K562 (cell line): ENCODE measurements around the gene FBXW7. TPM values are rescaled to one million over a fixed set of nuclear protein-coding genes. Genes with fewer than 3 reads are reported as not detected.

Experiments
- POLR2AphosphoS5 ChIP-seq: IDR thresholded peaks from 2 replicates; pipeline ENCODE4 v1.6.1; 2011; ENCODE audit warnings: mild to moderate bottlenecking, low read depth, low read length, moderate library complexity; ENCODE audit not compliant: control insufficient read depth, insufficient read depth
- SNAPC5 ChIP-seq: fragments of 250-450 bp; sonication (Bioruptor Pico); IDR thresholded peaks from 2 replicates; pipeline ENCODE4 v1.8.0; 2021; ENCODE audit warnings: moderate library complexity, mild to moderate bottlenecking, inconsistent platforms
- THRB ChIP-seq: fragments of 450-650 bp; formaldehyde crosslinking; conservative IDR thresholded peaks from 2 replicates; pipeline ENCODE4 v1.4.0; 2022; ENCODE audit warnings: mild to moderate bottlenecking, missing genetic modification characterization
- ZBTB9 ChIP-seq: fragments of 450-650 bp; formaldehyde crosslinking; IDR thresholded peaks from 2 replicates; pipeline ENCODE4 v1.4.0; 2020; ENCODE audit warnings: mild to moderate bottlenecking, moderate library complexity
- ZNF217 ChIP-seq: sonication (generic); formaldehyde crosslinking; IDR thresholded peaks from 2 replicates; pipeline ENCODE4 v1.8.0; 2022; ENCODE audit warnings: mild to moderate bottlenecking, missing genetic modification reagents
- ZNF318 ChIP-seq, 2 experiments: fragments of 450-650 bp; IDR thresholded peaks; 2 replicates each; pipeline ENCODE4 v1.6.1; 2016; ENCODE audit warnings: mild to moderate bottlenecking in 2 of 2, borderline replicate concordance in 1 of 2, low read depth in 1 of 2, moderate library complexity in 1 of 2
- ZNF444 ChIP-seq: fragments of 250-450 bp; sonication (Bioruptor Pico); IDR thresholded peaks from 2 replicates; pipeline ENCODE4 v1.4.0; 2020; ENCODE audit warnings: mild to moderate bottlenecking, moderate library complexity
- polyA plus RNA-seq, 8 experiments: library from polyadenylated mRNA; depleted of rRNA in 4 of 8; stranded (reverse) in 5 of 8; unstranded in 3 of 8; fragments of >200 nt; fragmentation: Nextera tagmentation in 2 of 8; fragmentation: Illumina TruSeq in 1 of 8; extraction: Ambion mirVana in 2 of 8; extraction: Trizol in 1 of 8; gene quantifications; 2 replicates each; pipeline versions ENCODE4 v1.2.1 to v1.2.3, GENCODE V29; 2011 to 2014; ENCODE audit warnings: inconsistent platforms in 1 of 8, missing spikeins in 1 of 8
- total RNA-seq, 7 experiments: library from RNA; depleted of rRNA in 6 of 7; stranded (reverse); fragments of >200 nt in 6 of 7; fragmentation: Illumina TruSeq in 2 of 7; extraction: Trizol in 2 of 7; gene quantifications; 2 replicates each; pipeline versions ENCODE4 v1.2.1 to v1.2.3, GENCODE V29; 2011 to 2021; ENCODE audit warnings: low replicate concordance in 1 of 7

The FBXW7 gene
- total and polyA plus RNA-seq, 9 of the 15 experiments (the other 6 are each of a cell fraction or from before 2014, with no cell fraction given), result 6.8 to 44.2 (median 16.4) TPM

- TF ChIP-seq THRB (CRISPR knock-in tag) (no peak), SNAPC5 (CRISPR knock-in tag) (no peak), ZNF444 (CRISPR knock-in tag) (no peak), ZBTB9 (CRISPR knock-in tag) (no peak), POLR2AphosphoS5 (no peak), ZNF318 (IDR thresholded peaks at IDR 0.05; ENCODE audit: borderline replicate concordance in 1 of 2, low read depth in 1 of 2) (no peak), ZNF217 (no peak)
- TF ChIP-seq, all 486 proteins: peak for 0
These were observed 204.8 kb downstream of the FBXW7 start (continued) for GRCh38 chr4:152331042-152331441.
